GM12878 (cell line): ENCODE results near the gene DNMT3A. TPM values are rescaled to one million over a fixed set of nuclear protein-coding genes. Genes with fewer than 3 reads are reported as not detected.
A peak's percentile ranks its signal among the peaks of the same experiment; 100 is the strongest.

Source experiments
- CHD4 ChIP-seq: fragments of 200-600 bp; sonication (generic); IDR thresholded peaks from 2 replicates; pipeline ENCODE4 v1.6.1; 2016; ENCODE audit warnings: mild to moderate bottlenecking
- CUX1 ChIP-seq: IDR thresholded peaks from 2 replicates; pipeline ENCODE4 v1.6.1; 2012; ENCODE audit warnings: improper control_type of control experiment, low read depth, low read length; ENCODE audit not compliant: insufficient replicate concordance
- EGR1 ChIP-seq, 2 experiments: IDR thresholded peaks; 1 replicate in 1 of 2; 2 replicates in 1 of 2; pipeline ENCODE4 v1.6.1; 2011 to 2012; ENCODE audit warnings: low read depth in 2 of 2, low read length in 2 of 2, borderline replicate concordance in 1 of 2, mild to moderate bottlenecking in 1 of 2, moderate library complexity in 1 of 2
- ELK1 ChIP-seq: IDR thresholded peaks from 2 replicates; pipeline ENCODE4 v1.6.1; 2012; ENCODE audit warnings: low read depth, low read length, improper control_type of control experiment
- JUNB ChIP-seq: IDR thresholded peaks from 2 replicates; pipeline ENCODE4 v1.6.1; 2016; ENCODE audit warnings: antibody characterized with exemption, mild to moderate bottlenecking
- MTA3 ChIP-seq: IDR thresholded peaks from 2 replicates; pipeline ENCODE4 v1.6.1; 2012; ENCODE audit warnings: low read length, inconsistent platforms, borderline replicate concordance
- MYC ChIP-seq: IDR thresholded peaks from 2 replicates; pipeline ENCODE4 v1.6.1; 2011; ENCODE audit warnings: mild to moderate bottlenecking, low read length, moderate library complexity, inconsistent platforms; ENCODE audit not compliant: insufficient read depth, insufficient replicate concordance, insufficient read length, severe bottlenecking
- NFXL1 ChIP-seq: fragments of 450-650 bp; IDR thresholded peaks from 2 replicates; pipeline ENCODE4 v1.6.1; 2017; ENCODE audit warnings: antibody characterized with exemption, mild to moderate bottlenecking, borderline replicate concordance
- NFYB ChIP-seq: IDR thresholded peaks from 2 replicates; pipeline ENCODE4 v1.6.1; 2011; ENCODE audit warnings: low read depth, mild to moderate bottlenecking, low read length, improper control_type of control experiment, moderate library complexity; ENCODE audit not compliant: insufficient read depth
- NR2C1 ChIP-seq: fragments of 450-650 bp; IDR thresholded peaks from 2 replicates; pipeline ENCODE4 v1.6.1; 2017; ENCODE audit warnings: antibody characterized with exemption, mild to moderate bottlenecking, moderate library complexity
- RAD21 ChIP-seq: IDR thresholded peaks from 2 replicates; pipeline ENCODE4 v1.6.1; 2011; ENCODE audit warnings: mild to moderate bottlenecking, low read depth, low read length, moderate library complexity; ENCODE audit not compliant: insufficient read depth
- SPI1 ChIP-seq: IDR thresholded peaks from 2 replicates; pipeline ENCODE4 v1.6.1; 2011; ENCODE audit warnings: low read depth, mild to moderate bottlenecking, low read length, moderate library complexity, borderline replicate concordance; ENCODE audit not compliant: insufficient read depth
- STAT3 ChIP-seq: IDR thresholded peaks from 2 replicates; pipeline ENCODE4 v1.6.1; 2011; ENCODE audit warnings: low read depth, low read length, improper control_type of control experiment
- SUZ12 ChIP-seq: fragments of 200-600 bp; sonication (generic); IDR thresholded peaks from one replicate; pipeline ENCODE4 v1.6.1; 2018; ENCODE audit warnings: antibody characterized with exemption, mild to moderate bottlenecking; ENCODE audit not compliant: unreplicated experiment
- TCF7 ChIP-seq: IDR thresholded peaks from 2 replicates; pipeline ENCODE4 v1.6.1; 2014; ENCODE audit warnings: antibody characterized with exemption, borderline replicate concordance
- USF2 ChIP-seq: IDR thresholded peaks from 2 replicates; pipeline ENCODE4 v1.6.1; 2011; ENCODE audit warnings: low read depth, low read length, improper control_type of control experiment, borderline replicate concordance
- ZBTB11 ChIP-seq: fragments of 450-650 bp; formaldehyde crosslinking; IDR thresholded peaks from 2 replicates; pipeline ENCODE4 v1.5.0; 2022; ENCODE audit warnings: mild to moderate bottlenecking, missing genetic modification characterization
- ZNF384 ChIP-seq: IDR thresholded peaks from 2 replicates; pipeline ENCODE4 v1.6.1; 2012; ENCODE audit warnings: low read depth, mild to moderate bottlenecking, low read length, improper control_type of control experiment, borderline replicate concordance
- polyA plus RNA-seq, 11 experiments: library from polyadenylated mRNA; depleted of rRNA in 4 of 11; unstranded in 6 of 11; stranded (reverse) in 5 of 11; fragments of >200 nt; fragmentation: Nextera tagmentation in 4 of 11; fragmentation: Illumina TruSeq in 1 of 11; extraction: Ambion mirVana in 4 of 11; extraction: Trizol in 1 of 11; gene quantifications; 1 replicate in 1 of 11; 2 replicates in 10 of 11; pipeline versions ENCODE4 v1.2.1 to v1.2.3, GENCODE V29; 2011 to 2016; ENCODE audit warnings: inconsistent platforms in 2 of 11, missing spikeins in 2 of 11, low read depth in 1 of 11
- total RNA-seq, 4 experiments: library from RNA; depleted of rRNA in 3 of 4; stranded (reverse); fragments of >200 nt in 3 of 4; fragmentation: Illumina TruSeq in 1 of 4; extraction: Trizol in 1 of 4; gene quantifications; 2 replicates each; pipeline versions ENCODE4 v1.2.1 to v1.2.3, GENCODE V29; 2013 to 2021

Gene DNMT3A
- total and polyA plus RNA-seq, 10 of the 15 experiments (the other 5 are each of a cell fraction or from before 2014, with no cell fraction given) = 7.4 to 51.6 (median 17.4) TPM

GRCh38 chr2:25362434-25363145 lies 20.9 kb upstream of the DNMT3A start (continued):
- no peak for TF ChIP-seq CUX1
- TF ChIP-seq ELK1 = peak; percentile 58; the same call in 1 of the 2 replicates
- no peak for TF ChIP-seq MYC
- TF ChIP-seq USF2 = no peak
- TF ChIP-seq JUNB = peak; percentile 69
- TF ChIP-seq NFXL1 = no peak
- TF ChIP-seq EGR1 (IDR thresholded peaks at IDR 0.05; ENCODE audit: borderline replicate concordance in 1 of 2, low read depth in 2 of 2, low read length in 2 of 2) = peak in 1 of 2 experiments; percentile 32; a peak in 1 of 3 replicates
- peak; percentile 87 for TF ChIP-seq MTA3
- peak; percentile 98 for TF ChIP-seq SPI1
- no peak for TF ChIP-seq ZNF384
- no peak for TF ChIP-seq SUZ12
- 0 out of 2 replicates have a peak, but pooled peaks have one; percentile 9 for TF ChIP-seq NFYB
- peak; percentile 11; the same call in 1 of the 2 replicates for TF ChIP-seq RAD21
- no peak for TF ChIP-seq NR2C1
- no peak for TF ChIP-seq ZBTB11 (CRISPR knock-in tag)
- no peak for TF ChIP-seq TCF7
- no peak for TF ChIP-seq STAT3
- TF ChIP-seq CHD4 = no peak
